Omental fat pad (tissue), 4 donors: ENCODE data around the gene DENND2C. TPM values are rescaled to one million over a fixed set of nuclear protein-coding genes. Genes with fewer than 3 reads are reported as not detected.

Experiments used
- ATAC-seq: fragments of 150-250 bp; one replicate; pipeline ENCODE4 v1.9.1; 2016; ENCODE audit warnings: mild to moderate bottlenecking, moderate library complexity; ENCODE audit not compliant: low FRiP score
- DNase-seq: peaks from one replicate; pipeline ENCODE4 v3.0.0-alpha.2; 2019; ENCODE audit warnings: low spot score
- CTCF ChIP-seq, 3 donors: fragments of 450-650 bp; IDR thresholded peaks; one replicate each; pipeline ENCODE4 v1.5.1; 2016 to 2017; ENCODE audit warnings: antibody characterized with exemption in 3 of 3, mild to moderate bottlenecking in 3 of 3, moderate library complexity in 2 of 3
- total RNA-seq, 4 donors: library from RNA; depleted of rRNA; stranded (reverse); fragments of >200 nt; gene quantifications; one replicate each; pipeline ENCODE4 v1.1.0, GENCODE V29; 2016

Gene DENND2C
- total RNA-seq, 4 donors from 2014 or later = 1.9 to 6.6 (median 3.1) TPM

DNA sequence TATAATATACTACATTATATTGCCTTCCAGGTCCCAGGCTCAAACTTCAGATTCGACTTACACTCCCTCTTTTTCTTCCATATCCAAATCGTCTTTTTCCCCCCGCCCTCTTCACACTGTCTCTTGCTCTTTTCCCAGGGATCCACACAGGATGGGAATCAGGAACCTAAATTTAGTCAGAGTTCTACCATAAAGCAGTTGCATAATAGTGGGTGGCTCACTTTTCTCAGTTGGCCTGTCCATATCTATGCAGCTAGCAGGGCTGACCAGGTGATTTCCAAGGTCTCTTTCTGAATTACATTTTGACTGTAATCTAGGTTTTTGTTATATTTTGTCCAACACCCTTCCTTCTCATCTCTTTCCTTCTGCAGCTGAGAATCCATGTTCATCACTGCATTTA lies 80.7 kb downstream of the DENND2C start:
- no peak for ATAC-seq
- no peak for TF ChIP-seq CTCF (IDR thresholded peaks at IDR 0.05)
- no peak for DNase-seq

DNA sequence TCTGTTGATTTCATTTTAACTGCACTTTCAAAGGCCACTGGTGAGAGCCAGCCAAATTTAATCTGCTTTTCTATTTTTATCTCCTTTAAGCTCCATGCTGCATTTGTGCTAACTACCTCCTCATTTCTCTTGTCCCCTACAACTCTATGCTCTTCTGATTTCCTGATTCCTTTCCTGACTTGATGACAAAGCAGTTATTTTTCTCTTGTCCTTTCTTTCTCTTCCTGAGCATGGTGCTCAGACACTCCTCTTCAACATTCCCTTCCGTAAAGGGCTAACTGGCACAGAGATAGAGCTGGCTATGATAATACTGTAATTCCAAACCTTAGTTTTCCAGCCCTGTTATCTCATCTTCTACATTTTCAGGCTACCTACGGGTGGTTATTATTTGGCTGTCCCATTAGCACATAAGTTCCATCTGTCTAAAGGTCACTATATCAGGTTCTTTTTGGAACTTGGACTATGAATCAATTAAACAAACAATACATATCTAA lies 81.6 kb downstream of the DENND2C start:
- DNase-seq (no peak), ATAC-seq (no peak)
- no peak for TF ChIP-seq CTCF (IDR thresholded peaks at IDR 0.05)

DNA sequence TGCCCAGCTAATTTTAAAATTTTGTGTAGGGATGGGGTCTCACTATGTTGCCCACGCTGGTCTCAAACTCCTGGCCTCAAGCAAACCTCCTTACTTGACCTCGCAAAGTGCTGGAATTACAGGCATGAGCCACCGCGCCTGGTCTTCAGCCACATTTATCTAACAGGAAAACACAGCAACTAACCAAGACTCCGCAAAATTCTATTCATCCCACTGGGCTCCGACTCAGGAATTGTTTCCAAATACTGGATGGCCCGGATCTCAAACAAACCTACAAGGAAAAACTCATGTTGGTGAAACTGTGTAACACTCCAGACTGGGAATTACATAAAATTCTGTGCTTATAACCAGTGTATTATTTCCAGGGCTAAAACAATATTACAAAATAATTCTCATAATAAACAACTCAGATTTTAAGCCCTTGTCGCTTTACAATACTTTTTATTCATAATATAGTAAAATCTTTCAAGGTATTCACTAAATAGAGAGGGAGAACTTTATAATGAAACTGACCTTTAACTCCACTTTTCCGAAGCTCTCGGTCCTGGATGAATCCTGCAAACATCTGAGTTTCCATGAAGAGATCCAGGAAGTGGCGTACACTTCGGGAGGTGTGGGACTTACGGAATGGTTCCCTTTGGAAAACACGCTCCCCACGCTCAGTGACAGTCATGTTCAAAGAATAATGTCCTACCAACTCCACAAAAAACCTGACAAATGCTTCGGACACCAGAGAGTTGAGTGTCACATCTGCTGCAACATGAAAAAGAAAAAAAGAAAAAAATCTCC lies 82.5 kb downstream of the DENND2C start:
- ATAC-seq (no peak), DNase-seq (no peak)
- no peak for TF ChIP-seq CTCF (IDR thresholded peaks at IDR 0.05)

GRCh38 chr1:114586513-114587047 lies 83.3 kb downstream of the DENND2C start:
- no peak for TF ChIP-seq CTCF (IDR thresholded peaks at IDR 0.05)
- ATAC-seq (no peak), DNase-seq (no peak)

- ATAC-seq (no peak), DNase-seq (no peak)
- no peak for TF ChIP-seq CTCF (IDR thresholded peaks at IDR 0.05)
These were observed 84.6 kb downstream of the DENND2C start for GRCh38 chr1:114585231-114585630.

DNA sequence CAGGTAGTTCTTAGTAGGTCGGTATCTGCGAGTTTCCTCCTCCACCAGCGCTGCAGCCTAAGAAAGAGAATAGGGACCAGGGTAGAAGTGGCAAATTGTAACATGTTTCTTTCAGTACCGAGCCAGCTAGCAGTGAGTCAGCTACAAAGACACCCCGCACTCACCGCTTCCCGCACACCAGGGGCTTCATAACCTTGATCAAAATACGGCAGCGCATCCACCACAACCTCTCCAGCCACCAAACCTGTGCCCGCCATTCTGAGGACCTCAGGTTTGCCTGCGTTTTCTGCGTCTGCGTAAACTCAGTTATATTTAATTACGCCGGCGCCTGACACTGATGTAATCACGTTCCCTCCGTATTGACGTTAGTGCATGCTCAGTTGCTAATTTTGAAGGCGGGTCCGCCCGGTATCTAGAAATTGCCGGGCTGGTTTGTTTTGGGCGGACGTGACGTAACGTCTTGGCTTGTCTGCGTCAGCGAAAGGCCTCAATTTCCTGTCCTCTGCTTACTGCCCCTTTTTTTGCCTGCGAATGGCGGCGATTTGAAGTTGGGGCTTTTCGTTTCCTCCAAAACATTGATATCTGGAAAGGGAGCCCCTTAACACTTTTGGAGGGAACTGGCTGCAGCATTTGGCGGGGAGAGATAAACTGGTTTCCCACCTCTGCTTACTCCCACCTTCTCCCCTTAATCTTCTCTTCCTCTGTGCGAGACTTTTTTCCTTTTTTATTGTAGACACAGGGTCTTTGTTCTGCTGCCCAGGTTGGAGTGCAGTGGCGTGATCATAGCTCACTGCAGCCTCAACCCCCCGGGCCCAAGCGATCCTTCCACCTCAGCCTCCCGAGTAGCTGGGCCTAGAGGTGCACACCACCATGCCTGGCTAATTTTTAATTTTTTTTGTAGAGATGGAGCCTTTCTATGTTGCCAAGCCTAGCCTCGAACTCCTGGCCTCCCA lies 88.2 kb downstream of the DENND2C start, which contains the start of gene BCAS2:
Gene BCAS2 (minus strand): TSS at position 281 of the 953 bp plus-strand sequence. CDS start 24 bp downstream, at position 257.
- DNase-seq (peak; percentile 90), ATAC-seq (peak; percentile 98)

More for the DNA sequence above, 88.2 kb downstream of the DENND2C start, which contains the start of gene BCAS2:
- TF ChIP-seq CTCF (IDR thresholded peaks at IDR 0.05) = no peak
